HG02981 (cell line): ENCODE measurements around the gene CAMTA1.
"Not testable (repeated sequence)": the region's sequence is repeated elsewhere in the genome, so short reads cannot be mapped to it uniquely, and the experiment has no call there.

ENCODE experiments used
- ATAC-seq: cut with Tn5 transposase; IDR thresholded peaks from one replicate; pipeline ENCODE4 v1.9.1; 2021; ENCODE audit warnings: mild to moderate bottlenecking, moderate library complexity; ENCODE audit not compliant: unreplicated experiment

CAMTA1 gene

DNA sequence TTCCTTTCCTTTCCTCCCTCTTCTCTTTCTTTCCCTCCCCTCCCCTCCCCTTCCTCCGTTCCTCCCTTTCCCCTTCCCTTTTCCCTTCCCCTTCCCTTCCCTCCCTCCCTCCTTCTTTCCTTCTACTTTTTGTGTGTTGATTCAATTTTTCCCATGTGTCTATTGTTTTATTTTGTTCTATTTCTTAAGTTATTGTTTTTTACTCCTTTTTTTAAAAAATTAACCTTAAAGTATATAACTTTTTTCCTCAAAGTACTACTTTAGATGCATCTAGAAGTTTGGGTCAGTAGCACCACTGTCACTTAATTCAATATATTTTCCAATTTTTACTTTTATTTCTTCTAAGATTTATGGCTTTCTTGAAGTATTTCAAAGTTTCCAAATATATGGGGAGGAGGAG, 537.7 kb downstream of the CAMTA1 start:
- no peak for ATAC-seq

DNA sequence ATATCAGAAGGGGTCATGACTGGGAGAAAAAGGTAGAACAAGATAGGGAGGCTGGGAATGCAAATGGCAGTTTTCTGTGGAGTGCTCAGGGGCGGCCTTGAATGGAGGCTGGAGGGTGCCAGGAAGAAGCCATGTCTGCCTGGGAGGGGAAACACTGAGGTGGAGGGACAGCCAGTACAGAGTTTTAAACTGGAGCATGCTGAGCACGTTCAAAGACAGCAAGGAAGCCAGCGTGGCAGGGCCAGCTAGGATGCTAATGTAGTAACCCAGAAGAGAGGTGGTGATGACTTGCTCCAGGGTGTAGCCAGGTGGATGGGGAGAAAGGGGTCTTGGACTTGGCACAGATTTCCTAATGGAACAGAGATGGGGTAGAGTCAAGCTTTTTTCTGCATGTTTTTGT, 540.0 kb downstream of the CAMTA1 start:
- no peak for ATAC-seq

DNA sequence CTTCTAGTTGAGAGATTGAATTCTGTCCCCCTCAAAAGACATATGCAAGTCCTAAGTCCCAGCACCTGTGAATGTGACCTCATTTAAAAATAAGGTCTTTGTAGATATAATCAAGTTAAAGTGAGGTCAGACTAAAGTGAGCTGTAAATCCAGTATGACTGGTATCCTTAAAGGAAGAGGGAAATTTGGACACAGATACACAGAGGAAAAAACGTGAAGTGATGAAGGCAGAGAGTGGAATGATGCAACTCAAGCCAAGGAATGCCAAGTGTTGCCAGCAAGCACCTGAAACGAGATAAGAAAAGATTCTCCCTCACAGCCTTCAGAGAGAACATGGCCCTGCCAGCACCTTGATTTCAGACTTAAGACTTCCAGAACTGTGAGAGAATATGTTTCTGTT, 541.1 kb downstream of the CAMTA1 start:
- ATAC-seq, result no peak

DNA sequence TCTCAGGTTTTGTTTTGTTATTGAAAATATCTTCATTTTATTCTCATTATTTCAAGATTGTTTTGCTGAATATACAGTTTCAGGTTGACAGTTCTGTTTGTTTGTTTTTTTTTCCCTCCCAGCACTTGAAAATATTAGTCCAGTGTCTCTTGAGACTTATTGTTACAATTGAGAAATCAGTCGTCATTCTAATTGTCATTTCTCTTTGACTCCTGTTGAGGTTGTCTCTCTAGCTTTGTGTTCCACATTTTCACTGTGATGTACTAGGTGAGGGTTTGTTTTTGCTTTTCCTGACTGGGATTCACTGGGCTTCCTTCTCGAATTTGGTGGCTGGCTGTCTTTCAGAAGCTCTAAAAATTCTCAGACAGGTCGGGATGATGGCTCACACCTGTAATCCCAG, 542.6 kb downstream of the CAMTA1 start:
- no peak for ATAC-seq

DNA sequence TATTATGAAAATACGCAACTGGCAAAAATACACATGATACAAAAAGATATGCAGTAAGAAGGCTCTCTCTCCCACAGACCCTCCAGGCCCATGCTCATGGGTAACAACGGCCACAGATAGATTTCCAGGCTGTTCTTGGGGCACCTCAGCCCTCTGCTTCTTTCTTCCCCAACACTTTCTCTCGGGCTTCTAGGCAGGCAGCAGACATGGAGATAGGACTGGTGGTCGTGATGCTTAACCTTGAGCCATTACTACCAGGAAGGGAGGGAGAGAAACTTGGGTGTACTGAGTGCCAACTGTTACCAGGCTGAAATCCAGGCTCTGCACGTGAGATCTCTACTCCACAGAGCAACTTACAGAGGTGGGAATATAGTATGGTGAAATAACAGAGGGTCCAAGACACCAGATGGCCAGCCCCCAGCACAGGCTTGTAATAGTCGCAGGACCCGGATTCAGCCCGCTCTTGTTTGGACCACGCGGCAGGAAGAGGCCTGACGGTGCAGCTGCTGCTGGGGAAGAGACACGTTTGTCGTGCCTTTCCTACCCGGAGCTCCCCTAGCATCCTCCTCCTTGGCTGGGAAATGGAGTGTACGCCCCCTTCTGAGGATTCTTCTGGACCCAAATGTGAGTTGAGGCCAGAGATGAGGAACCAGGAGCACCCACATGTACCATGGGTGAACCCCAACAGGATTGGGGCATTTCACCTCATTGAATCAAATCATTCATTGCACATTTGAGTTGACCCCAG, 544.8 kb downstream of the CAMTA1 start:
- ATAC-seq, result no peak

GRCh38 chr1:7330726-7331125, 545.5 kb downstream of the CAMTA1 start:
- not testable (repeated sequence) for ATAC-seq

- ATAC-seq, result no peak
Observed at GRCh38 chr1:7331926-7332535, 546.8 kb downstream of the CAMTA1 start.

DNA sequence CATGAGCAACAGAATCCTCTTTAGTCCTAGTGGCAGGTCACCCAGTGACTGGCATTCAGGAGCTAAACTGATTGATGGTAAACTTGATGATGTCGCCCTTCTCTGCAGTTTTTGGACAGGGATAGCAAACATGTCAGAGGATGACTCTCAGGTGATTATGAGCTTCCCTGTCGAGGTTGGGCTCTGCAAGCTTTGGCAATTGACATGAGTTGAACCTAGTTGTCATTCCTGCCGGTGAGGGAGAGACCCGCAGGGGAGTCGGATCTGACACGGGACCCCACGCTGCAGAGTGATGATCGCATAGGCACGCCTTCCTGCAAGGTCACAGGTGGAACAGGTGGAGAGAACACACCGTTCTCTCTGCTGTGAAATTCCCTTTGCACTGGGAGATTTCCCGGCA, 547.8 kb downstream of the CAMTA1 start:
- ATAC-seq, result no peak

GRCh38 chr1:7333620-7334019, 548.4 kb downstream of the CAMTA1 start:
- ATAC-seq, result no peak

- ATAC-seq, result no peak
Observed at GRCh38 chr1:7334475-7335035, 549.3 kb downstream of the CAMTA1 start.

- ATAC-seq, result no peak
Observed at GRCh38 chr1:7335224-7335879, 550.1 kb downstream of the CAMTA1 start.

GRCh38 chr1:7338439-7338838, 553.2 kb downstream of the CAMTA1 start:
- ATAC-seq, result no peak

GRCh38 chr1:7339014-7339413, 553.8 kb downstream of the CAMTA1 start:
- ATAC-seq, result no peak

GRCh38 chr1:7339953-7340352, 554.7 kb downstream of the CAMTA1 start:
- no peak for ATAC-seq

DNA sequence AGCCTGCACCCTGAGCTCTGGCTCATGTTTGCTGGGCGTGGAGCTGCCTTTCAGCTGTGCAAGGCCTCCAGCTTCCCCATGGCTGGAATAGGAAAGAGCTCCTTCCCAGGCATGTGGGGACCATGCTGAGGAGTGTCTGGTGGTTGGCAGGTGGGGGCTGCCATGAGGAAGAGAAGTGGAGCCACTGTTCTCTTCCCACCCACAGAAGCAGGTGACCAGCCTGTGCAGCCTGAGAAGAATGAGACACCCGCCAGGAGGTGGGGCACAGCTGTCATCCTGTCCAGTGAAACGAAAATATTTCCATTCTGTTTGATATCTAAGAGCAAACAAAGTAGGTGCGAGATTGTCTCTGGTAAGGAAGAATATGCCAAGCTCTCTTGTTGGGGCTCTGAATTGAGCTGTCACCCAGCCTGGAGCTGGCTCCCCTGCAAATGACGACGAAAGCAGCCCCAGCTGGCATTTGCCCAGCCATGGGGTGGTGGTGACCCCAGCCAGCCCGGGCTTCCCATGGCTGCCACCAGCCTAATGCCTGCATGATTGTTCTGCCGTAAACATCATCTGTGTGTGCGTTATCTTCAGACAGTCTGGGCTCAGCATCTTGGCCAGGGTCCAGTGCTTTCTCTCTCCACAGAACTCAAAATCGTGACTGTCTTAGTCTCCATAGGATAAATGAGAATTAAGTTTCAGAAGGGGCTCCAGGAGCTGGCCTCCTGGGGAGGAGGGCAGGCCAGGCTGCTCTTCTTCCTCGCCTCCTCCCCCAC, 556.1 kb downstream of the CAMTA1 start:
- no peak for ATAC-seq

GRCh38 chr1:7343882-7344281, 558.6 kb downstream of the CAMTA1 start:
- ATAC-seq, result no peak

- ATAC-seq, result no peak
Observed at GRCh38 chr1:7344299-7344698, 559.0 kb downstream of the CAMTA1 start.

DNA sequence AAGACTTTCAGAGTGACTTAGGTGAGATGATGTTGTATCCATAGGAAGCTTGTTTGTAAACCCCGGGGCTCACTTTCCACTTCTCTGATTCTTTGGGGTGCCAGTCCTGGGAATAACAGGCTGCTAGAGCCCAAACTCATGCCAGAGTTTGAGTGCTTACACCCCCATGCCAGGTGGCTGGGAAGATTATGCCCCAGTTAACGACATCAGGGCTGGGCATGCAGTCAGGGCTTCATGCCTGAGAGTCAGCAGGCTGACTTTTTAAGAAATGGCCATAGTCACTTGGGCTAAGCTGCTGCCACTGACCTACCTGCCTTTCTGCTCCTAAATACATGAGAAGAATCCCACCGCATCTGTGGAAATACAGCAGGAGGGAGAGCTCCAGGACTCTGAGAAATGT, 560.3 kb downstream of the CAMTA1 start:
- no peak for ATAC-seq

- no peak for ATAC-seq
Observed at GRCh38 chr1:7346070-7346596, 560.9 kb downstream of the CAMTA1 start.

- ATAC-seq, result no peak
Observed at GRCh38 chr1:7346600-7347570, 561.6 kb downstream of the CAMTA1 start.
